B cell (primary cell): ENCODE results near the gene SCARB1. TPM values are rescaled to one million over a fixed set of nuclear protein-coding genes. Genes with fewer than 3 reads are reported as not detected.

Source experiments
- ATAC-seq: fragments of 200-7000 bp; cut with Tn5 transposase; one replicate; pipeline ENCODE4 v1.10.0; 2021; ENCODE audit warnings: low read depth, mild to moderate bottlenecking, moderate number of reproducible peaks, moderate library complexity
- CTCF ChIA-PET: fragments of 350-600 bp; sonication (Branson Sonifier 250); formaldehyde crosslinking; loops from one replicate; lab custom pipeline; 2021; ENCODE audit warnings: antibody characterized with exemption, inconsistent platforms; lab: Charles Lee
- POLR2A ChIA-PET: fragments of 350-600 bp; sonication (Branson Sonifier 250); formaldehyde crosslinking; loops from one replicate; lab custom pipeline; 2021; ENCODE audit warnings: antibody characterized with exemption; lab: Charles Lee
- DNase-seq: peaks from one replicate; pipeline ENCODE4 v3.0.0; 2013
- H2AFZ ChIP-seq: 2 replicates; pipeline ENCODE4 v1.6.1; 2012; ENCODE audit warnings: mild to moderate bottlenecking, low read depth, low read length; ENCODE audit not compliant: insufficient read depth, poor library complexity, severe bottlenecking
- H3K27ac ChIP-seq, 2 donors: 1 replicate in 1 of 2; 2 replicates in 1 of 2; pipeline ENCODE4 v1.5.1; 2012 to 2013; ENCODE audit warnings: low read length in 2 of 2, mild to moderate bottlenecking in 2 of 2, moderate library complexity in 1 of 2
- H3K27me3 ChIP-seq, 4 experiments: fragments of 200-600 bp in 1 of 4; sonication (generic) in 1 of 4; replicated peaks in 1 of 4; 1 replicate in 2 of 4; 2 replicates in 2 of 4; pipeline versions ENCODE4 v1.6.1 to v1.7.0; 2013 to 2016; ENCODE audit warnings: low read length in 3 of 4, mild to moderate bottlenecking in 2 of 4, mixed read lengths in 1 of 4, moderate library complexity in 1 of 4; ENCODE audit not compliant: insufficient read depth in 4 of 4, control insufficient read depth in 3 of 4; ENCODE audit errors: control extremely low read depth in 1 of 4
- H3K36me3 ChIP-seq, 2 experiments: replicated peaks in 1 of 2; 1 replicate in 1 of 2; 2 replicates in 1 of 2; pipeline versions ENCODE4 v1.6.1 to v1.7.1; 2013; ENCODE audit warnings: low read length in 1 of 2; ENCODE audit not compliant: insufficient read depth in 2 of 2, control insufficient read depth in 1 of 2; ENCODE audit errors: control extremely low read depth in 1 of 2, extremely low read depth in 1 of 2
- H3K4me1 ChIP-seq, 2 donors: fragments of 200-600 bp in 1 of 2; sonication (generic) in 1 of 2; 1 replicate in 1 of 2; 2 replicates in 1 of 2; pipeline versions ENCODE4 v1.5.1 to v1.6.1; 2013 to 2017; ENCODE audit warnings: low read length in 2 of 2; ENCODE audit not compliant: control insufficient read depth in 2 of 2, insufficient read depth in 2 of 2
- H3K4me2 ChIP-seq: replicated peaks from 2 replicates; pipeline ENCODE3; 2012; ENCODE audit warnings: mild to moderate bottlenecking, low read depth, low read length; ENCODE audit not compliant: poor library complexity, severe bottlenecking
- H3K4me3 ChIP-seq, 5 experiments: fragments of 200-600 bp in 1 of 5; sonication (generic) in 1 of 5; 1 replicate in 3 of 5; 2 replicates in 2 of 5; pipeline versions ENCODE4 v1.5.1 to v1.7.0; 2011 to 2016; ENCODE audit warnings: low read length in 4 of 5, mild to moderate bottlenecking in 4 of 5, low read depth in 2 of 5, control low read depth in 1 of 5, moderate library complexity in 1 of 5; ENCODE audit not compliant: insufficient read depth in 1 of 5; ENCODE audit errors: control extremely low read depth in 1 of 5, extremely low read depth in 1 of 5
- H3K79me2 ChIP-seq: fragments of 200-600 bp; sonication (generic); one replicate; pipeline ENCODE4 v1.6.0; 2016; ENCODE audit warnings: low read length; ENCODE audit not compliant: control insufficient read depth, insufficient read depth
- H3K9ac ChIP-seq: fragments of 200-600 bp; sonication (generic); 2 replicates; pipeline ENCODE4 v1.6.1; 2017; ENCODE audit warnings: mild to moderate bottlenecking, low read length, moderate library complexity
- H3K9me3 ChIP-seq, 3 donors: one replicate each; pipeline versions ENCODE4 v1.6.1 to v1.7.1; 2013; ENCODE audit warnings: low read length in 2 of 3; ENCODE audit not compliant: control insufficient read depth in 2 of 3, insufficient read depth in 1 of 3; ENCODE audit errors: control extremely low read depth in 1 of 3
- H4K20me1 ChIP-seq: 2 replicates; pipeline ENCODE4 v1.6.0; 2012; ENCODE audit warnings: mild to moderate bottlenecking, low read length; ENCODE audit not compliant: insufficient read depth, control insufficient read depth, poor library complexity, severe bottlenecking
- H3K27ac Mint-ChIP-seq: one replicate; pipeline ENCODE4 v1.8.0; 2021; ENCODE audit warnings: mixed read lengths
- H3K27me3 Mint-ChIP-seq: one replicate; pipeline ENCODE4 v1.8.0; 2021; ENCODE audit warnings: mixed read lengths
- H3K4me1 Mint-ChIP-seq: one replicate; pipeline ENCODE4 v1.8.0; 2021; ENCODE audit warnings: mixed read lengths
- H3K4me3 Mint-ChIP-seq: one replicate; pipeline ENCODE4 v1.8.0; 2021; ENCODE audit warnings: mixed read lengths
- H3K9me3 Mint-ChIP-seq: one replicate; pipeline ENCODE4 v1.8.0; 2022; ENCODE audit warnings: mixed read lengths; ENCODE audit not compliant: insufficient read depth
- EZH2 ChIP-seq: IDR thresholded peaks from 2 replicates; pipeline ENCODE4 v1.6.1; 2012; ENCODE audit warnings: borderline replicate concordance, low read depth, mild to moderate bottlenecking, moderate library complexity, low read length; ENCODE audit not compliant: insufficient read depth, poor library complexity, severe bottlenecking
- WGBS: methylation state at CpG from one replicate; pipeline ENCODE4 v1.1.5; 2013; ENCODE audit warnings: missing lambda C conversion rate; ENCODE audit not compliant: insufficient coverage; 5-methylcytosine and 5-hydroxymethylcytosine counted together
- intact Hi-C: fragments of 100-400 bp; cut with micrococcal nuclease; formaldehyde crosslinking; loops from one replicate; pipeline ENCODE4 v1.10.0; 2022
- polyA plus RNA-seq: library from polyadenylated mRNA; depleted of rRNA; stranded (reverse); fragments of >200 nt; gene quantifications from 2 replicates; pipeline ENCODE4 v1.2.3, GENCODE V29; 2012
- total RNA-seq, 2 donors: library from RNA; stranded (reverse); fragments of 120-200 nt in 1 of 2; gene quantifications; 1 replicate in 1 of 2; 2 replicates in 1 of 2; pipeline versions ENCODE4 v1.2.3 to v1.2.4, GENCODE V29; 2013 to 2022
- TF ChIP-seq, protein P1 (sequence below): fragments of 200-600 bp; IDR thresholded peaks from one replicate; pipeline ENCODE4 v1.8.0; 2022; ENCODE audit warnings: antibody characterized with exemption, mild to moderate bottlenecking

Gene SCARB1
- total and polyA plus RNA-seq, 2 donors (not counting 1 experiment from before 2014, with no cell fraction given): 26.8 to 30.7 TPM

DNA sequence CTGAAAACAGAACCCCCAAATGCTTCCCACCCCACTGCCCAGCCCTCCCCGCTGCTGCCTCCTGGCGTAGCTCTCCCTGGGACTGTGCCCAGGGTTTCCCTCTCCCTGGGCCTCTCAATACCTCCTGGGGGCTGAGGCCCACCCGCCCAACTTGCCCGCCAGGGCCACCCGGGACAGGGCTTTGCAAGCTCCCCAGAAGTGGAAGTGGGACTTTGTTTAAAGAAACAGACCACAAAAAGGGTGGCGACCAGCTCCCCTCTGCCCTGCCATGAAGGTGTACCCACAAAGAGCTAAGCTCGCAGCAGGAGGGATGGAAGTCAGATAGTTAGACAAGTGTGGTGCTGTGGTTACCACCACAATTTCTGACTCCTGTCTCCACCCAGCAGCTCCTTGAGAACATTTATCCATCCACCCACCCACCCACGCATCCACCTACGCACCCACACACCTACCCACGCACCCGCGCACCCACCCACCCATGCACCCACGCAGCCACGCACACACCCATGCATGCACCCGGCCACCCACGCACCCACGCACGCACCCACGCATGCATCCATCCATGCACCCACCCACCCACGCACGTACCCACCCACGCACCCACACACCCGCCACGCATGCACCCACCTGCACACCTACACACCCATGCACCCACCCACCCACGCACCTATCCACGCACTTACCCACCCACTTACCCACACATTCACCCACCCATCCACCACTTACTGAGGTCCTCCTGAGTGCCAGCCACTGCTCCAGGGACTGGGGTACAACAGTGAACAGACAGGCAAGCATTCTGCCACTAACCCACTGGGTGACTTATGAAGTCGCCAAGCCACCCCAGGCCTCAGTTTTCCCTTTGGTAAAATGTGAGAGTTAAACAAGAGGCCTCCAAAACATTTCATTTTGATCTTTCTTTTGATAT is 127.3 kb downstream of the SCARB1 start:
- Histone ChIP-seq H3K4me1 (no peaks in the 10 kb centered on the region), H3K79me2 (no peaks in the 10 kb centered on the region), H4K20me1 (no peaks in the 10 kb centered on the region), H3K9ac (no peak overlapping the region), H3K9me3 (peaks cover 0 to 23% (median 0%) of the 10 kb centered on the region in 3 donors), H3K36me3 (no peaks in the 10 kb centered on the region), H3K27ac (no peak overlapping the region), H3K27me3 (peaks cover 0 to 22% (median 2%) of the 10 kb centered on the region in 4 experiments), H3K4me2 (no peak overlapping the region), H3K4me3 (no peak overlapping the region), H2AFZ (no peak overlapping the region)
- intact Hi-C loops: no loop called here
- Mint-ChIP-seq H3K4me1 (no peaks in the 10 kb centered on the region), H3K27me3 (peaks cover 15% of the 10 kb centered on the region), H3K9me3 (no peaks in the 10 kb centered on the region), H3K4me3 (no peak overlapping the region), H3K27ac (no peak overlapping the region)
- CTCF ChIA-PET: no interaction called here
- ATAC-seq (no peak), DNase-seq (no peak)
- TF ChIP-seq EZH2: no peak
- TF ChIP-seq, protein P1, sequence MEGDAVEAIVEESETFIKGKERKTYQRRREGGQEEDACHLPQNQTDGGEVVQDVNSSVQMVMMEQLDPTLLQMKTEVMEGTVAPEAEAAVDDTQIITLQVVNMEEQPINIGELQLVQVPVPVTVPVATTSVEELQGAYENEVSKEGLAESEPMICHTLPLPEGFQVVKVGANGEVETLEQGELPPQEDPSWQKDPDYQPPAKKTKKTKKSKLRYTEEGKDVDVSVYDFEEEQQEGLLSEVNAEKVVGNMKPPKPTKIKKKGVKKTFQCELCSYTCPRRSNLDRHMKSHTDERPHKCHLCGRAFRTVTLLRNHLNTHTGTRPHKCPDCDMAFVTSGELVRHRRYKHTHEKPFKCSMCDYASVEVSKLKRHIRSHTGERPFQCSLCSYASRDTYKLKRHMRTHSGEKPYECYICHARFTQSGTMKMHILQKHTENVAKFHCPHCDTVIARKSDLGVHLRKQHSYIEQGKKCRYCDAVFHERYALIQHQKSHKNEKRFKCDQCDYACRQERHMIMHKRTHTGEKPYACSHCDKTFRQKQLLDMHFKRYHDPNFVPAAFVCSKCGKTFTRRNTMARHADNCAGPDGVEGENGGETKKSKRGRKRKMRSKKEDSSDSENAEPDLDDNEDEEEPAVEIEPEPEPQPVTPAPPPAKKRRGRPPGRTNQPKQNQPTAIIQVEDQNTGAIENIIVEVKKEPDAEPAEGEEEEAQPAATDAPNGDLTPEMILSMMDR: no peak
- WGBS: 62% methylated on average over 19 of the region's 27 CpGs
- POLR2A ChIA-PET: no interaction called here

DNA sequence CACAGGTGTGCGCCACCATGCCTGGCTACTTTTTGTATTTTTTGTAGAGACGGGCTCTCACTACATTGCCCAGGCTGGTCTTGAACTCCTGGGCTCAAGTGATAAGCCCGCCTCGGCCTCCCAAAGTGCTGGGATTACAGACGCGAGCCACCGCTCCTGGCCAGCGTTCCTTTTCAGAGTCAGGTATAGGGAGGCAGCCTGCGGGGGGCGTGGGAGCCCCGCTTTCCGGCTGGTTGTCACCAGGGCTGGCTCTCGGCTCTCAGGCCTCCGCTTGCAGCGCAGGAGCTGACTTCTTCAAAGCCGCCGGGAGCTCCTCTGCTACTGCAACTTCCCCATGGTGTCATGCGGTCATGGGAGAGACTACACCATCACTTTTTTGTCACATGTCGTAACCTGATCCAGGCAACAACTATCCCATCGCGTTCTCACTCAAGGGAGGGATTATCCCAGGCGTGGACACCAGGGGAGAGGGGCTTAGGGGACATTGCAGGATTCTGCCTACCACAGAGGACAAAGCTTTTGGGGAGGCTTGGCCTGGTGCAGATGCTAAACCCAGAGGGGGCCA is 129.4 kb downstream of the SCARB1 start:
- peaks cover 7% of the 10 kb centered on the region for H3K27me3 Mint-ChIP-seq
- Histone ChIP-seq H3K79me2 (no peaks in the 10 kb centered on the region), H3K4me1 (no peaks in the 10 kb centered on the region), H3K27me3 (peaks cover 0 to 3% (median 0%) of the 10 kb centered on the region in 4 experiments), H3K9me3 (peaks cover 0 to 30% (median 0%) of the 10 kb centered on the region in 3 donors), H2AFZ (no peak overlapping the region), H3K4me3 (no peak overlapping the region), H3K9ac (no peak overlapping the region), H3K27ac (no peak overlapping the region), H4K20me1 (no peaks in the 10 kb centered on the region), H3K4me2 (no peak overlapping the region), H3K36me3 (no peaks in the 10 kb centered on the region)
- POLR2A ChIA-PET: no interaction called here
- H3K4me3 Mint-ChIP-seq: no peak overlapping the region
- H3K4me1 Mint-ChIP-seq: no peaks in the 10 kb centered on the region
- intact Hi-C loops: no loop called here
- ATAC-seq (no peak), DNase-seq (no peak)
- peaks cover 3% of the 10 kb centered on the region for H3K9me3 Mint-ChIP-seq
- TF ChIP-seq EZH2: no peak
- TF ChIP-seq, protein P1: no peak
- no peak overlapping the region for H3K27ac Mint-ChIP-seq
- CTCF ChIA-PET: no interaction called here
- WGBS: 32% methylated on average over 22 of the region's 22 CpGs
